Measurements from ENCODE around the gene PHLDB3.
"Not testable (repeated sequence)": the region's sequence is repeated elsewhere in the genome, so short reads cannot be mapped to it uniquely, and the experiment has no call there.

Gene PHLDB3

DNA sequence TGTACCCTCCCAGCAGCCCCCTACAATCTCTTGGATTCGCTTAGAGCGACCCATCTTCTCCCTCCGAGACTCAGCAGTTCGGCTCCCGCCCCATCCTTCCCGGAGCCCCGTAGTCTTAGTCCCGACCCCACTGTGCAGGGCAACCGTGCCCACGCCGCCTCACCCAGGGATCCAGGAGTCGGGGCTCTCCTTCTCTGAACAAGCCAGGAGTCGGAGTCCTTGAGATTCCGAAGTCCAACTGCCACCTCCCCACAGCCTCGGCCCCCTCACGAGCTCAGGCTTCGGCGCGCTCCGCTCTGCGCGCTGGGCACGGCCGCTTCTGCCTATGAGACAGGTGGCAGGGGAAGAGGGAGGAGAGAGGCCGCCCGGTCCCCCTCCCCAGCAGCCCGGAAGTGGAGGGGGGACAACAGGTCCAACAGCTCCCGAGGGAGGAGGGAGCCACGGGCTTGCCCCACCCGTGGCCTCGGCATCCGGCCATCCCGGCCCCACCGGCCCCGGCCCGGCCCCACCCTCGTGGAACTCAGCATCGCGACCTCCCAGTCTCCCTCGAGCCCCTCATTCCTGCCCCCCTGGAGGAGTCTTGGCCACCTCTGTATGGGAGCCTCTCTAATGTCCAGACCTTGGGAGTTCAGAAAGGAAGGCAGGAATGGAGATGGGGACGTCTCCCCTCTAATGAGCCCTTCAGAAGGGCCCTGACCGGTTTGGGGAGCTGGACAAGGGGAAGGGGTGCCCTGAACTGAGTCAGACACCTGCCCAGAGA is at the start of gene PHLDB3:
Gene PHLDB3 (minus strand): TSS at position 321 of the 760 bp plus-strand sequence. CDS start 628 bp downstream, outside the sequence.
- Histone ChIP-seq H3K36me3 (ENCODE audit: insufficient read depth, low read length) (no peaks in the 10 kb centered on the region), H3K27ac (no peak within 1 kb of the TSS), H3K4me3 (peak within 1 kb of the TSS; percentile 93), H3K9ac (ENCODE audit: insufficient read length) (peak within 1 kb of the TSS; percentile 77), H3K9me3 (ENCODE audit: low read depth, low read length) (no peaks in the 10 kb centered on the region)
- DNase-seq (ENCODE audit: low read depth, low spot score): no peak
- TF ChIP-seq FOXP2 (optimal IDR thresholded peaks at IDR 0.05; ENCODE audit: control extremely low read depth, extremely low read length, insufficient read depth) (no peak), EZH2 (IDR thresholded peaks at IDR 0.05) (no peak), POLR2AphosphoS5 (IDR thresholded peaks at IDR 0.05; ENCODE audit: borderline replicate concordance, low read depth, low read length) (no peak)

DNA sequence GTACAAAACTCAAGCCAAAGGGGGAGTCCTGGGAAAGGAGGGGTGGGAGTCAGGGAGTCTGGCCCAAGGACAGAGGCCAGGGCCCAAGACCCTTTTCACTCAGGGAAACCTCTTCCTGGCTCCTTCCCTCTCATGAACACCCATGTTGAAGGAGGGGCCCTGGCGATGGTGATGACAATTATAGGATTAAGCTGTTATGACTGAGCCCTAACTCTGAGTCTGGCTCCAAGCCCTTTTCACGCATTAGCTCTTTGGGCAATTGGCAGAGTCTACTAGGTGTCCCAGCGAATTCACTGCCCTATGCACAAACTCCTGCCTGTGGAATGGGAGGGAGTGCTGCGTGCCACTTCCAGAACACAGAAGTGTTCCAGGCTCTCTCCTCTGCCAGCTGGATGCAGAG is 49.1 kb upstream of the PHLDB3 start:
- Histone ChIP-seq H3K36me3 (ENCODE audit: insufficient read depth, low read length) (peaks cover 32% of the 10 kb centered on the region; the same call in 1 of the 2 replicates), H3K4me3 (no peak overlapping the region), H3K9me3 (ENCODE audit: low read depth, low read length) (no peaks in the 10 kb centered on the region), H3K9ac (ENCODE audit: insufficient read length) (no peak overlapping the region), H3K27ac (no peak overlapping the region)
- no peak for DNase-seq (ENCODE audit: low read depth, low spot score)
- no peak for TF ChIP-seq EZH2 (IDR thresholded peaks at IDR 0.05)

DNA sequence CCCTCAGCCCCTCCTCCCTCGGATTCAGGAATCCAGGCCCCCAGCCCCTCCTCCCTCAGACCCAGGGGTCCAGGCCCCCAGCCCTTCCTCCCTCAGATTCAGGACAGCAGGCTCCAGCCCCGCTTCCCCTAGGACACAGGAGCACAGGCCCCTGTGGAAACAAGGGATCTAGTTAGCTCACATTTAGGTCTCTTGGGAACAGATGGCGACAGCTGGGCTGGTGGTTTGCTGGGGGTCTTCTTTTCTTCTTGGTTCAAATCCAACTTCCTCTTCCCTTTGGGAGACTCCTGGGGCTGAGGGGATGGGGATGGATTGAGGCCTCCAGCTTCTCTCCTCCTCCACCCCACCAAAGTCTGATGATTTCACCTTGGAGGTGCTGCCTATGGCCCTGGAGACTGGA is 48.1 kb upstream of the PHLDB3 start:
- Histone ChIP-seq H3K27ac (no peak overlapping the region), H3K9me3 (ENCODE audit: low read depth, low read length) (no peaks in the 10 kb centered on the region), H3K9ac (ENCODE audit: insufficient read length) (no peak overlapping the region), H3K4me3 (no peak overlapping the region), H3K36me3 (ENCODE audit: insufficient read depth, low read length) (peaks cover 29% of the 10 kb centered on the region; the same call in 1 of the 2 replicates)
- no peak for DNase-seq (ENCODE audit: low read depth, low spot score)
- no peak for TF ChIP-seq FOXP2 (optimal IDR thresholded peaks at IDR 0.05; ENCODE audit: control extremely low read depth, extremely low read length, insufficient read depth)
- no peak for TF ChIP-seq POLR2AphosphoS5 (IDR thresholded peaks at IDR 0.05; ENCODE audit: borderline replicate concordance, low read depth, low read length)
- no peak for TF ChIP-seq EZH2 (IDR thresholded peaks at IDR 0.05)

DNA sequence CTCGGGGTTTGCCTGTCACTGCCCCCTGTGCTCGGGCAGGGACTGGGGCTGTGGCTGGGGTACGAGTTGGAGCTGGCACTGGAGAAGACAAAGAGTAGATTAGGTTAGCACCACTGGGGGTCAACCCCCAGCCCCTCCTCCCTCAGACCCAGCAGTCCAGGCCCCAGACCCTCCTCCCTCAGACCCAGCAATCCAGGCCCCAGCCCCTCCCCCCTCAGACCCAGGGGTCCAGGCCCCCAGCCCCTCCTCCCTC is 47.6 kb upstream of the PHLDB3 start:
- no peak for DNase-seq (ENCODE audit: low read depth, low spot score)
- no peak overlapping the region for H3K27ac ChIP-seq
- H3K9ac ChIP-seq (ENCODE audit: insufficient read length): no peak overlapping the region
- H3K4me3 ChIP-seq: no peak overlapping the region
- H3K36me3 ChIP-seq (ENCODE audit: insufficient read depth, low read length): peaks cover 29% of the 10 kb centered on the region; the same call in 1 of the 2 replicates
- TF ChIP-seq EZH2 (IDR thresholded peaks at IDR 0.05) (no peak), POLR2AphosphoS5 (IDR thresholded peaks at IDR 0.05; ENCODE audit: borderline replicate concordance, low read depth, low read length) (no peak), FOXP2 (optimal IDR thresholded peaks at IDR 0.05; ENCODE audit: control extremely low read depth, extremely low read length, insufficient read depth) (no peak)
- H3K9me3 ChIP-seq (ENCODE audit: low read depth, low read length): no peaks in the 10 kb centered on the region

DNA sequence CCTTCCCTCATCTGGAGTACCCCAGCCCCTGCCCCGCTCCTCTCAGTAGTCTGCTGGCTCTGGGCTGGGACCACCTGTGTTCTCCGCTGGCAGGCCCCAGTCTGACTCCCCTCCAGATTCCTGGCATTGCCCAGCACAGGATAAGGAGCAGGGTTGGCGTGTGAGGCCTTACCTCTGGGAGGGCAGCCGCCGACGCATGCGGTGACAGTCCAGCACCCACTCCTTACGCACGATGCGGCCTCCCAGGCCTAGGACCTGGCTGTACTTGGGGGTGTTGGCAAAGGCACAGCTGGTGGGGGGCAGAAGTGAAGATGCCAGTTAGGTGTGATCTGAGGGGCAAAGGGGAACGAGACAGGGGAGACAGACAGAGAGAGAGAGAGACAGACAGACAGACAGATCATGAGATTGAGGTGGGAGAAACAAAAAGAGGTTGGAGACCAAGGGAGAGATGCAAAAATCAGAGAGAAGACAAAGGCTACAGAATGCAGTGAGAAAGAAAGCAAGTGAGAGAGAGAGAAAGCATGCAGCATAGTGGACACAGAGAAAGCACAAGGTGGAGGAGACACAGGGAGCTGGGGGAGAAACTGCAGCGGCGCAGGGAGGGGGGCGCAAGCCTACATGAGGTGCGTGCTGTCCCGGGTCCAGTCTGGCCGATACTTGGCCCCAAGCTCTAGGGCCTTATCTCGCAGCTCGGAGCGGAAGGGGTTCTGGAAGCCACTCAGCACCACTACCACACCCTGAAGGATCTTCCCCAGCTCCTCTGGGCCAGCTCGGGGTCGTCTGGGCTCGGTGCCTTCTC is 47.1 kb upstream of the PHLDB3 start:
- Histone ChIP-seq H3K27ac (no peak overlapping the region), H3K4me3 (no peak overlapping the region), H3K36me3 (ENCODE audit: insufficient read depth, low read length) (peaks cover 29% of the 10 kb centered on the region; the same call in 1 of the 2 replicates), H3K9me3 (ENCODE audit: low read depth, low read length) (no peaks in the 10 kb centered on the region), H3K9ac (ENCODE audit: insufficient read length) (no peak overlapping the region)
- TF ChIP-seq EZH2 (IDR thresholded peaks at IDR 0.05) (no peak), POLR2AphosphoS5 (IDR thresholded peaks at IDR 0.05; ENCODE audit: borderline replicate concordance, low read depth, low read length) (no peak), FOXP2 (optimal IDR thresholded peaks at IDR 0.05; ENCODE audit: control extremely low read depth, extremely low read length, insufficient read depth) (no peak)
- DNase-seq (ENCODE audit: low read depth, low spot score): no peak

DNA sequence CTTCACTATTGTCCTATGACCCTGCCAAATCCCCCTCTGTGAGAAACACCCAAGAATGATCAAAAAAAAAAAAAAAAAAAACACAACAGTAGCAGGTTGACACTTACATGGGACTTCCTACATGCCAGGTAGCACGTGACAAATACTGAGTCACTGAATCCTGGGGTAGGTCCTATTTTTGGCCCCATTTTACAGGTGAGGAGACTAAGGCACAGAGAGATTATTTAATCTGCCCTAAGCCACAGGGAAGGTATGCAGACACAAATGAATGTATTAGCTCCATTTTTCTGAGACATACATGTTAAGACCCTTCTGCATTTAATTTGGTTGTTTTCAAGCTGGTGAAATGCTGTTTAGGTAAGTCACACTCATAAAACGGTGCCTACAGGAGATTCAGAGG is 44.2 kb upstream of the PHLDB3 start:
- Histone ChIP-seq H3K27ac (no peak overlapping the region), H3K9me3 (ENCODE audit: low read depth, low read length) (no peaks in the 10 kb centered on the region), H3K9ac (ENCODE audit: insufficient read length) (no peak overlapping the region), H3K4me3 (no peak overlapping the region), H3K36me3 (ENCODE audit: insufficient read depth, low read length) (peaks cover 24% of the 10 kb centered on the region; the same call in 1 of the 2 replicates)
- no peak for DNase-seq (ENCODE audit: low read depth, low spot score)
- TF ChIP-seq EZH2 (IDR thresholded peaks at IDR 0.05) (no peak), POLR2AphosphoS5 (IDR thresholded peaks at IDR 0.05; ENCODE audit: borderline replicate concordance, low read depth, low read length) (no peak), FOXP2 (optimal IDR thresholded peaks at IDR 0.05; ENCODE audit: control extremely low read depth, extremely low read length, insufficient read depth) (no peak)

DNA sequence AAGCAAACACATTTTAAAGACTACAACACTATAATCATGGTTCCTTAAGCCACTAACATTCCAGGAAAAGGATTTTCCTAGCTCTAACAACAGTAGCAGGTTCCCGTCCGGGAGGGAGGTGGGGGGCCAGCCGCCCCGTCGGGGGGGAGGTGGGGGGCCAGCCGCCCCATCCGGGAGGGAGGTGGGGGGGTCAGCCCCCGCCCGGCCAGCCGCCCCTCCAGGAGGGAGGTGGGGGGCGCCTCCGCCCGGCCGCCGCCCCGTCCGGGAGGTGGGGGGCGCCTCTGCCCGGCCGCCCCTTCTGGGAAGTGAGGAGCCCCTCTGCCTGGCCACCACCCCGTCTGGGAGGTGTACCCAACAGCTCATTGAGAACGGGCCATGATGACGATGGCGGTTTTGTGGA is 43.4 kb upstream of the PHLDB3 start:
- peaks cover 31% of the 10 kb centered on the region; the same call in 1 of the 2 replicates for H3K36me3 ChIP-seq (ENCODE audit: insufficient read depth, low read length)
- H3K9ac ChIP-seq (ENCODE audit: insufficient read length); H3K27ac ChIP-seq; H3K4me3 ChIP-seq; DNase-seq (ENCODE audit: low read depth, low spot score); H3K9me3 ChIP-seq (ENCODE audit: low read depth, low read length): not testable (repeated sequence)

DNA sequence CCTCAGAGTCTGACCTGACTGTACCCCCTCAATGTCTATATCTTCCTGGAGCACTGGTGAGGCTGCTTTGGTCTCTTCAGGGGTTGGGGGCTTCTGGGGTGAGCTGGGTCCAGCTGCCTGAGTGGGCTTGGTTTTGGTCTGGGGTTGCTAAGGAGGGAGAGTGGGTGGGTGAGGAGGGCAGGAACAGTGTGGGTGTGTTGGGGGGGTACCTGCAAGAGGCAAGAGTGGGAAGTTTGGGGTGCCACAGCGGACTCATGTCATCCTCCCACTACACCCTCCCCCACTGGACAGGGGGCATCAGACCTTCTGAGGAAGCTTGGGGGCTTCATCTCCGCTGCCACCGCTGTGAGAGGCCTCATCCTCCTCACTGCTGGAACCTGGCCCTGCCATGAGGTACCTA is 42.0 kb upstream of the PHLDB3 start:
- Histone ChIP-seq H3K4me3 (no peak overlapping the region), H3K36me3 (ENCODE audit: insufficient read depth, low read length) (peaks cover 32% of the 10 kb centered on the region; the same call in 1 of the 2 replicates), H3K9me3 (ENCODE audit: low read depth, low read length) (no peaks in the 10 kb centered on the region), H3K9ac (ENCODE audit: insufficient read length) (no peak overlapping the region), H3K27ac (no peak overlapping the region)
- no peak for DNase-seq (ENCODE audit: low read depth, low spot score)
- TF ChIP-seq EZH2 (IDR thresholded peaks at IDR 0.05): no peak
- TF ChIP-seq POLR2AphosphoS5 (IDR thresholded peaks at IDR 0.05; ENCODE audit: borderline replicate concordance, low read depth, low read length): no peak
- TF ChIP-seq FOXP2 (optimal IDR thresholded peaks at IDR 0.05; ENCODE audit: control extremely low read depth, extremely low read length, insufficient read depth): no peak

Data from SK-N-MC (cell line).